ENCODE measurements around the gene JMJD4. TPM values are rescaled to one million over a fixed set of nuclear protein-coding genes. Genes with fewer than 3 reads are reported as not detected.
A peak's percentile ranks its signal among the peaks of the same experiment; 100 is the strongest.

The JMJD4 gene
- total and polyA plus RNA-seq, 2 donors = 14.4 to 17.8 TPM

DNA sequence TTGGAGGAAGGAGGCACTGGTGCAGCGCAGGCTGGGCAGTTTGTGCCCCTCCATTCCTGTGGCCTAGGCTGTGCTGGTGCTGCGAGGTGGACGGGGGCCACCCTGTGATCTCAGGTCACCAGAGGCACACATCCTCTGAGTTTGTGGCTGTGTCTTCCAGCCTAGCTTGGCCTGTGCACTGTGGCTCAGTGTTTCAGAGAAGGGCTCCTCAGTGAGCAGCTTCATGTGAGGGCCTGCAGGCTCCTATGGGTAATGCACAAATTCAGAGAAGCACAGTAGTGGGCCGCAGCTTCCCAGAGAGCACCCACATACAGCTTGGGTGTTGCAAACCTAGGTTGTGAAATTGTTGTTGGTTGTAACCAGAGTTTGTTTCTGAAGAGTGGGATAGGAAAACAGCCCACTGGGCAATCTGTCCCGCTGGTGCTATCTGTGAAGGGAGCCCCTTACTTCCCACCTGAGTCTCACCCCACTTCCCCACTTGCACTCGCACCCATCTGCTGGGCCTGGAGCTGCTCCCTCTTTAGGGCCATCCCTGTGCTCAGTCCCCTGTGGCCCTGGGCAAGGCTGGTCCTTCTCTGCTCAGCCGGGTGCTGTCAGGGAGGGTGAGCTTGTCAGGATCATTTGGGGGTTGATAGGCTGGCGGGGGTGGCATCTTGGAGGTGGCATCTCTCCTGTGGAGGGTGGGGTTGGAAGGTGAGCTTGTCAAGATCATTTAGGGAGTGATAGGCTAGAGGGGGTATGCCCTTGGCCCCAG is 30.3 kb upstream of the JMJD4 start:
- peaks cover 33 to 52% of the 10 kb centered on the region in 2 donors for H3K4me1 ChIP-seq (ENCODE audit: control insufficient read depth in 2 of 2, insufficient read depth in 2 of 2, low read length in 2 of 2)
- peaks cover 37 to 41% of the 10 kb centered on the region in 2 donors for H3K36me3 ChIP-seq (ENCODE audit: control insufficient read depth in 2 of 2, insufficient read depth in 2 of 2, low read length in 1 of 2)
- H3K4me3 ChIP-seq (ENCODE audit: low read length in 2 of 2) = no peak overlapping the region
- no peaks in the 10 kb centered on the region for H3K27me3 ChIP-seq (ENCODE audit: control insufficient read depth in 2 of 2, insufficient read depth in 1 of 2, low read length in 1 of 2)
- 98% methylated on average over 8 of the region's 8 CpGs for WGBS
- H3K9me3 ChIP-seq (ENCODE audit: control insufficient read depth in 2 of 2, insufficient read depth in 1 of 2, low read length in 1 of 2) = peaks cover 0 to 1% of the 10 kb centered on the region in 2 donors
- DNase-seq (ENCODE audit: low read depth in 6 of 9, low spot score in 9 of 9) = no peak
- peak overlapping the region; percentile 89 to 94 for H3K27ac ChIP-seq (ENCODE audit: low read depth in 1 of 2, low read length in 1 of 2)

DNA sequence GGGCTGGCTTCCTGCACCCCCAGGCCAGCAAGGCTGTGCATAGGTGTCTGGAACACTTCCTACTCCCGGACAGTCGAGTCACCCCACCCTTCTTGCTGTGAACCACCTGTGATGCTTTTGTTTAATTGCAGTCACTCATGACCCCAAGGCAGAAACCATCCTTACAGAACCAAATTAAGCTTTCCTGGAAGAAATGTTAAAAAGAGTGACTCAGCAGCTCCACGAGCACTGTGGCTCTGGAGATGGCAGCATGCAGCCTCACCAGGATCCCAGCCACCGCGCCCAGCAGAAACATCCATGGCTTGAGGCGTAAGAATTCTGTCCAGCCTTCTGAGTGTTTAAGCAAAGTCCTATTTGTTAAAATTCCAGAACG is 28.9 kb upstream of the JMJD4 start:
- H3K36me3 ChIP-seq (ENCODE audit: control insufficient read depth in 2 of 2, insufficient read depth in 2 of 2, low read length in 1 of 2) = peaks cover 42 to 53% of the 10 kb centered on the region in 2 donors
- 91% methylated on average over 7 of the region's 7 CpGs for WGBS
- peaks cover 0 to 1% of the 10 kb centered on the region in 2 donors for H3K9me3 ChIP-seq (ENCODE audit: control insufficient read depth in 2 of 2, insufficient read depth in 1 of 2, low read length in 1 of 2)
- no peak for DNase-seq (ENCODE audit: low read depth in 6 of 9, low spot score in 9 of 9)
- H3K4me3 ChIP-seq (ENCODE audit: low read length in 2 of 2) = no peak overlapping the region
- peaks cover 33 to 59% of the 10 kb centered on the region in 2 donors for H3K4me1 ChIP-seq (ENCODE audit: control insufficient read depth in 2 of 2, insufficient read depth in 2 of 2, low read length in 2 of 2)
- no peaks in the 10 kb centered on the region for H3K27me3 ChIP-seq (ENCODE audit: control insufficient read depth in 2 of 2, insufficient read depth in 1 of 2, low read length in 1 of 2)
- H3K27ac ChIP-seq (ENCODE audit: low read depth in 1 of 2, low read length in 1 of 2) = no peak overlapping the region

DNA sequence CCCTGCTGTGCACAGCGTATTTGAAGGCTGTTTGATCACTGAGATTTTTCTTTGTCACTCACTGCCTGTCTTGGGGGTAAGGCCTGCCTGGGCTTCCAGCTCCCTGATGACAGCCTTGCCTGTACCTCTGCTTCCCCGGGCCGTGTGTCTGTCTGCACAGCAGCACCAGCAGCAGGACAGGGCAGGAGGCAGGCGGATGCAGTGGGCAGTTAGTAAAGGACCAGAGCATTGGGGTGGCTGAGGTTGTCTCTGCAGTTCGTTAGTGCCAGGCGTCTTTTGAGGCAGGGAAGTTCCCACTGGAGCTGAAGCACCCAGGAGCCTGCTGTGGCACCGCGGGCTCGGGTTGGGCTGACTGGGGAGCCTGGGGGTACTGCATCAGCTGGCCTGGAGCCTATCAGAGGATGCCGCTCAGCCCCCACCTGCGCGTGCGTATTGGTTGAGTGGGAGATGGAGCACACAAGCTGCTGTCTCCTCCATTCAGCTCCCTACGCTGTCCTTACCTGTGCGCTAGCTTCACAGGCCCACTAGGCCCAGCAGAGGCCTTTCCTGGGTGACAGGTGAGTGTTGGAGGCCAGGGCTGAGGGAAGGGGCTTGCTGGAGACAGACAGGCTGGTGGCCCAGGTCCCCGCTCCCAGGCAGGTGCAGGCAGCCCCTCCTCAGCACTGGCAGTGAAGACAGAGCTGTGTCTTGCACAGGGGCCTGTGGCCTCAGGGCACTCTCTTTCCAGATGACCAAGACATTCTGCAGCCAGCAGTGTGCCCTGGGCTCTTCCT is 28.3 kb upstream of the JMJD4 start:
- peaks cover 0 to 1% of the 10 kb centered on the region in 2 donors for H3K9me3 ChIP-seq (ENCODE audit: control insufficient read depth in 2 of 2, insufficient read depth in 1 of 2, low read length in 1 of 2)
- WGBS = 96% methylated on average over 16 of the region's 16 CpGs
- H3K27ac ChIP-seq (ENCODE audit: low read depth in 1 of 2, low read length in 1 of 2) = no peak overlapping the region
- peaks cover 33 to 59% of the 10 kb centered on the region in 2 donors for H3K4me1 ChIP-seq (ENCODE audit: control insufficient read depth in 2 of 2, insufficient read depth in 2 of 2, low read length in 2 of 2)
- H3K27me3 ChIP-seq (ENCODE audit: control insufficient read depth in 2 of 2, insufficient read depth in 1 of 2, low read length in 1 of 2) = no peaks in the 10 kb centered on the region
- DNase-seq (ENCODE audit: low read depth in 6 of 9, low spot score in 9 of 9) = no peak
- peaks cover 38 to 48% of the 10 kb centered on the region in 2 donors for H3K36me3 ChIP-seq (ENCODE audit: control insufficient read depth in 2 of 2, insufficient read depth in 2 of 2, low read length in 1 of 2)
- no peak overlapping the region for H3K4me3 ChIP-seq (ENCODE audit: low read length in 2 of 2)

DNA sequence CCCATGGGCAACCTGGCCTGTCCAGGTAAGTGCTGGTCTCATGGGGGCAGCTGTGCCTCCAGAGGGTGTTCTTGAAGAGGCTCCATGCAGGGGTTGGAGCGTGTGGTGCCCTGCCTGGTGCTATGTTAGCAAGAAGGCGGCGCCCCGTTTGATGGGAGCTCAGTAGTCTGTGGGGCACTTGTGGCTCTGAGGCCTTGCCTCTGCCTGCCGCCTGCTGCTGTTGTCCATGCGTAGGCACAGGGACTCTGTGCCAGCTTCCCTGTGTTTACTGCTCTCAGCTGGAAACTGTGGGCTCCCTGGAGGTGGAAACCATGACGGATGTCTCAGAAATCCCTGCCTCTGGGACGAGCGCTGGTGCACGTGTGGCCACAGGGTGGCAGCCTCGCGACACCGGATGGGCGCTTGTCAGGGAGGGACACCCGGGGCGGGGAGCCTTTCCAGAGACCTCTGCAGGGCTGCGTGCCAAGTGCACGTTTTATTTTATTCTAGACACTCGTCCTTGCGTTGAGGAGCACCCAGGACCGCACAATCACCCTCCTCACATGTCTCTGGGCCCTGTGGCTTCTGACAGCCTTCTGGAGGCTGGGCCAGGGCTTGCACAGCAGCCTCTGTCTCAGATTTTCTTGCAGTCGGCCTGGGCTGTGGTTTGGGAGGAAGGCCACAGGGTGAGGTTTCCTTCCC is 27.3 kb upstream of the JMJD4 start:
- Histone ChIP-seq H3K9me3 (ENCODE audit: control insufficient read depth in 2 of 2, insufficient read depth in 1 of 2, low read length in 1 of 2) (peaks cover 0 to 1% of the 10 kb centered on the region in 2 donors), H3K36me3 (ENCODE audit: control insufficient read depth in 2 of 2, insufficient read depth in 2 of 2, low read length in 1 of 2) (peaks cover 33 to 39% of the 10 kb centered on the region in 2 donors), H3K4me3 (ENCODE audit: low read length in 2 of 2) (no peak overlapping the region), H3K4me1 (ENCODE audit: control insufficient read depth in 2 of 2, insufficient read depth in 2 of 2, low read length in 2 of 2) (peaks cover 30 to 55% of the 10 kb centered on the region in 2 donors), H3K27ac (ENCODE audit: low read depth in 1 of 2, low read length in 1 of 2) (peak overlapping the region in 1 of 2 donors; percentile 68), H3K27me3 (ENCODE audit: control insufficient read depth in 2 of 2, insufficient read depth in 1 of 2, low read length in 1 of 2) (no peaks in the 10 kb centered on the region)
- DNase-seq (ENCODE audit: low read depth in 6 of 9, low spot score in 9 of 9) = peak; percentile 46 to 86 (median 64)
- 21% methylated on average over 22 of the region's 22 CpGs for WGBS

DNA sequence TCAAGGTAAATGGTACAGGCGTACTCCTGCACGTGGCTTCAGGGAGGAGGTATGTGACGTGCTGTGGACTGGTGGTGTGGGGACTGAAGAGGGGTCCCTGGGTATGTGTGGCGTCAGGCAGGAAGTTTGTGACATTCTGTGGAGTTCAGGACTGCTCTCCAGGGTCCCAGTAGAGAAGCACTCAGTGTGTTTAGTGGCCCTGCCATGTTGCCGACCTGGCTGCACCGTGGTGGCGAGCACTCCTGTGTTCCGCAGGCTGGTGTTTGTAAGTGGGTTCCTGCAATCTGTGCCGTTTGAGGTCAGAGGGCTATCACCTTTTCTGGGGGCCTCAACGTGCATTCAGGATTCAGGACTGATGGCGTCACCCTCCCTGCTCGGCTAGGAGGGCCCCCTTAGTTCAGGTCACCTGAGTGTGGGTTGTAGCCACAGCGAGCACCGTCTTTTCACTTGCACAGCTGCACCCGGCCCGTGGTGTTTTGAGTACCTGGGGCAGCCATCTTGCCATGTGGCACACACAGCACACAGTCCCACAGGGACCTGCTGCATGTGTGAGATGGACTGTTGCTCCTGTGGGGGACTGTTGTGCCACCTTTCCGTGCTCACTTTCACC is 26.6 kb upstream of the JMJD4 start:
- peaks cover 23 to 49% of the 10 kb centered on the region in 2 donors for H3K4me1 ChIP-seq (ENCODE audit: control insufficient read depth in 2 of 2, insufficient read depth in 2 of 2, low read length in 2 of 2)
- no peak overlapping the region for H3K27ac ChIP-seq (ENCODE audit: low read depth in 1 of 2, low read length in 1 of 2)
- H3K9me3 ChIP-seq (ENCODE audit: control insufficient read depth in 2 of 2, insufficient read depth in 1 of 2, low read length in 1 of 2) = peaks cover 0 to 1% of the 10 kb centered on the region in 2 donors
- no peak overlapping the region for H3K4me3 ChIP-seq (ENCODE audit: low read length in 2 of 2)
- no peak for DNase-seq (ENCODE audit: low read depth in 6 of 9, low spot score in 9 of 9)
- no peaks in the 10 kb centered on the region for H3K27me3 ChIP-seq (ENCODE audit: control insufficient read depth in 2 of 2, insufficient read depth in 1 of 2, low read length in 1 of 2)
- 93% methylated on average over 17 of the region's 17 CpGs for WGBS
- peaks cover 32 to 38% of the 10 kb centered on the region in 2 donors for H3K36me3 ChIP-seq (ENCODE audit: control insufficient read depth in 2 of 2, insufficient read depth in 2 of 2, low read length in 1 of 2)

DNA sequence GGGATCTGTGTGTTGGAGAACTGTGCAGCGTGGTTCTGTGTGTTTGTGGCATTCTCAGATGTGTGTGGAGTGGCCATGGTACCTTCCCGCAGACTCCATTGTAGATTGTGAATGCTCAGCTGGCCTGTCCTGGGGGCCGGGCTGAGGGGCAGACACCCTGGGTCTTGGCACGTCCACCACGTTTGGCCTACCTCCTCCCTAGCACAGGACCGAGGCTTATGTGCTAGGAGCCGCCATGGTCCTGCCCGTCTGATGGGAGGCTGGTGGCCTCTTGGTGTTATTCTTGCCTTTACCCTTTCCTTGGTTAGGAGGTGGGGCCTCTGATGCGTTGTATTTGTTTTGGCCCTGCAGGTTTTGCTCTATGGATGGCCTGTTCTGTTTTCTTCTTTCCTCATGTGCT is 25.3 kb upstream of the JMJD4 start:
- DNase-seq (ENCODE audit: low read depth in 6 of 9, low spot score in 9 of 9) = no peak
- Histone ChIP-seq H3K27ac (ENCODE audit: low read depth in 1 of 2, low read length in 1 of 2) (peak overlapping the region; percentile 36 to 57), H3K27me3 (ENCODE audit: control insufficient read depth in 2 of 2, insufficient read depth in 1 of 2, low read length in 1 of 2) (no peaks in the 10 kb centered on the region), H3K4me3 (ENCODE audit: low read length in 2 of 2) (no peak overlapping the region), H3K36me3 (ENCODE audit: control insufficient read depth in 2 of 2, insufficient read depth in 2 of 2, low read length in 1 of 2) (peaks cover 37 to 39% of the 10 kb centered on the region in 2 donors), H3K9me3 (ENCODE audit: control insufficient read depth in 2 of 2, insufficient read depth in 1 of 2, low read length in 1 of 2) (no peaks in the 10 kb centered on the region), H3K4me1 (ENCODE audit: control insufficient read depth in 2 of 2, insufficient read depth in 2 of 2, low read length in 2 of 2) (peaks cover 11 to 35% of the 10 kb centered on the region in 2 donors)
- 97% methylated on average over 9 of the region's 9 CpGs for WGBS

DNA sequence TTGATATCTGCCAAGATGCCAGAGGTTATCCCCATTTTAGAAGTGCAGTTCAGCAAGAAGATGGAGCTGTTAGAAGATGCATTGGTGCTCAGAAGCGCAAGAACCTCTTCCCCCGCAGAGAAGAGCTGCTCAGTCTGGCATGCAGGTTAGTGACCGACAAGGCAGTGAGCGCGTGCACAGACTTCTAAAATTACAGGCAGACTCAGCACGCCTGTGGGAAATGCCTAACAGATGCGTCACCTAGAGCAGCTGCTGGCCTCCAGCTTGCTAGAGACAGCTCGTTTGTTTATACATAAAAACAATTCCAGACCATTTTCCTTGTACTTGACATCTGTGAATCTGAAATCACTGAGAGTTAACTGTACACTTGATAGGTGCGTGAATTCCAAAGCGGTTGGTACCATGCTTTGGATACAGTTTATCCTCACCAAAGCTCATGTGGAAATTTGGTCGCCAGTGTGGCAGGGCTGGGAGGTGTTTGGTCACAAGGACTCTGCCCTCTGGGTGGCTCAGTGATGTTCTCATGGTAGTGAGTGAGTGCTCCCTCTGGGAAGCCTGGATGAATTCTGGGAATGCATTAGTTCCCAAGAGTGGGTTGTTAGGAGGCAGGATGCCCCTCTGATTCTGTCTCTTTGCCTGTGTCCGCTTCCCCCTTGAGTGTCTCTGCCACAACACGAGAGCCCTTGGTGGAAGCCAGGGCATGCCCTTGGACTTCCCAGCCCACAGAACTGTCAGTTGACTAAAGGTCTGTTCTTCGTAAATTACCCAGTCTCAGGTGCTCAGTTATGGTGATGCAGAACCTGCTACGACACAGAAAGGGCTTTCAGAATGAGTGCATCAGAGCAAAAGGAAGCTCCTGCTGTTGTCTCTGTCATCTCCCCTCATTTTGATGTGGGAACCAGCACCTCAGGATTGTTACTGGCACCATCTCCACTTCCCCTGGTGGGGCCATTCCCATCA is 24.5 kb upstream of the JMJD4 start:
- WGBS = 92% methylated on average over 15 of the region's 15 CpGs
- no peaks in the 10 kb centered on the region for H3K9me3 ChIP-seq (ENCODE audit: control insufficient read depth in 2 of 2, insufficient read depth in 1 of 2, low read length in 1 of 2)
- no peaks in the 10 kb centered on the region for H3K27me3 ChIP-seq (ENCODE audit: control insufficient read depth in 2 of 2, insufficient read depth in 1 of 2, low read length in 1 of 2)
- peak overlapping the region in 1 of 2 donors; percentile 57 for H3K27ac ChIP-seq (ENCODE audit: low read depth in 1 of 2, low read length in 1 of 2)
- H3K36me3 ChIP-seq (ENCODE audit: control insufficient read depth in 2 of 2, insufficient read depth in 2 of 2, low read length in 1 of 2) = peaks cover 37 to 39% of the 10 kb centered on the region in 2 donors
- peaks cover 5 to 28% of the 10 kb centered on the region in 2 donors for H3K4me1 ChIP-seq (ENCODE audit: control insufficient read depth in 2 of 2, insufficient read depth in 2 of 2, low read length in 2 of 2)
- H3K4me3 ChIP-seq (ENCODE audit: low read length in 2 of 2) = no peak overlapping the region
- DNase-seq (ENCODE audit: low read depth in 6 of 9, low spot score in 9 of 9) = no peak

DNA sequence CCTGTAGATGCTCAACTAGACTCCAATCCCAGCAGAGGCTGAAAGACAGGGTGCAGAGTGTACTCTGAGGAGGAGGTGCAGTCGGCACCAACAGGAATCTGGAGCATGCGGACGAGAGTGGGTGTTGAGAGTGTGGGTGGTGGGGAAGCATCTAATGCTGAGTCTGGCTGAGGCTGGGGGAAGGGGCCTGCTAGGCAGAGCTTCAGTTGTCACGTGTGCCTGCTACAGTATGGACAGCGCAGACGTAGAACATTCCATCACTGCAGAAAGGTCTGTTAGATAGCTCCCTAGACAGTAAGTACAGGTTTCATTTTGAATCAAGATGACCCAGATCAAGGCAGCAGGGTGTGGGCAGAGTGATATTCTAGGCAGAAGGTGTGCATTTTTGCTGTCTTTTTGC is 23.3 kb upstream of the JMJD4 start:
- no peaks in the 10 kb centered on the region for H3K9me3 ChIP-seq (ENCODE audit: control insufficient read depth in 2 of 2, insufficient read depth in 1 of 2, low read length in 1 of 2)
- no peaks in the 10 kb centered on the region for H3K27me3 ChIP-seq (ENCODE audit: control insufficient read depth in 2 of 2, insufficient read depth in 1 of 2, low read length in 1 of 2)
- H3K4me3 ChIP-seq (ENCODE audit: low read length in 2 of 2) = no peak overlapping the region
- H3K27ac ChIP-seq (ENCODE audit: low read depth in 1 of 2, low read length in 1 of 2) = no peak overlapping the region
- peaks cover 41% of the 10 kb centered on the region in 2 donors for H3K36me3 ChIP-seq (ENCODE audit: control insufficient read depth in 2 of 2, insufficient read depth in 2 of 2, low read length in 1 of 2)
- H3K4me1 ChIP-seq (ENCODE audit: control insufficient read depth in 2 of 2, insufficient read depth in 2 of 2, low read length in 2 of 2) = peaks cover 5 to 24% of the 10 kb centered on the region in 2 donors
- WGBS = 97% methylated on average over 6 of the region's 6 CpGs
- DNase-seq (ENCODE audit: low read depth in 6 of 9, low spot score in 9 of 9) = no peak
